NCI-H146 treated with DMSO at 0.1 percent for 48 hours (cell line): Measurements from ENCODE around the gene LEO1.
"Not testable (repeated sequence)": the region's sequence is repeated elsewhere in the genome, so short reads cannot be mapped to it uniquely, and the experiment has no call there.

Source experiments
- DNase-seq: peaks from one replicate; lab custom pipeline; 2025; ENCODE audit not compliant: unreplicated experiment; lab: John Stamatoyannopoulos, UW

Gene LEO1

GRCh38 chr15:52003710-52004109 lies 32.1 kb upstream of the LEO1 start:
- no peak for DNase-seq

DNA sequence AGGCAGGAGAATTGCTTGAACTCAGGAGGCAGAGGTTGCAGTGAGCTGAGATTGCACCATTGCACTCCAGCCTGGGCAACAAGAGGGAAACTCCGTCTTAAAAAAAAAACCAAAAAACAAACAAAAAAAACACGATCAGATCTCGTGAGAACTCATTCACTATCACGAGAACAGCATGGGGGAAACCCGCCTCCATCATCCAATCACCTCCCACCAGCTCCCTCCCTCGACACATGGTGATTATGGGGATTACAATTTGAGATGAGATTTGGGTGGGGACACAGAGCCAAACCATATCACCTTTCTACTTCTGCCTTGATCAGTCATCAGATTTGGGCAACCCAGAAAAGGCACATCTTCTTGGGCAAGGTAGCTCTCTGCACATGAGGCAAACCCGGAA lies 31.5 kb upstream of the LEO1 start:
- not testable (repeated sequence) for DNase-seq

DNA sequence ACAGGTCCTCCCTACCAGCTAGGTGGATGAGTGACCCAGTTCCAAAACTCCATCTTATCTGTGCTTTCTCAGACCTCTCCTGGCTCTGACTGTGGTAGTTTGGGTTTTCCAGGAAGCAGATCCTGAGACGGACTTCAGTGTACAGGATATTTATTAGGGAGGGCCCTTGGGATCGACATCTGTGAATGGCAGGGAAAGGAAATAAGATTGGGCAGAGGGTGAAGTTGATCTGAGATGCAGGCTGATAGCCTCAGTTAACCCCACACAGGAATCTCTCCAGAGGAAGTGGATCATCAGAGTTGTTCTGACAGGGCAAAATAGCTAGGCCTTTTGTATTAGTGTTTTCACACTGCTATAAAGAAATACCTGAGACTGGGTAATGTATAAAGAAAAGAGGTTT lies 30.8 kb upstream of the LEO1 start:
- no peak for DNase-seq

GRCh38 chr15:51992953-51993352 lies 21.4 kb upstream of the LEO1 start:
- DNase-seq: no peak

DNA sequence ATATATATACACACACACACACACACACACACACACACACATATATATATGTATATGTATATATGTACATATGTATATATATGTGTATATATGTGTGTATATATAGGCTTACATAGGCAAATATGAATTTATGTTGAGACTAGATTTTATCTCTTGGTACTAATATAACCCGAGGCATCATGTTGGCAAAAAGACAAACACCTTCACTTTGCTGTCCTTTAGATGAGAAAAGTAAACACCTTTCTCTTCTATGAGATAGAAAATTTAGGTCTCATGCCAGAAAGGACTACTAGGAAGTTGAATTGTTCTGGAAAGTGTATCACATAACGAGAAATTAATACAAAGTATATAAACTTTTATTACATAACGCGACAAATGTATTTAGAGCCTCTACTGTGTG lies 19.6 kb upstream of the LEO1 start:
- DNase-seq: no peak

GRCh38 chr15:51982770-51983103 lies 11.2 kb upstream of the LEO1 start:
- no peak for DNase-seq

DNA sequence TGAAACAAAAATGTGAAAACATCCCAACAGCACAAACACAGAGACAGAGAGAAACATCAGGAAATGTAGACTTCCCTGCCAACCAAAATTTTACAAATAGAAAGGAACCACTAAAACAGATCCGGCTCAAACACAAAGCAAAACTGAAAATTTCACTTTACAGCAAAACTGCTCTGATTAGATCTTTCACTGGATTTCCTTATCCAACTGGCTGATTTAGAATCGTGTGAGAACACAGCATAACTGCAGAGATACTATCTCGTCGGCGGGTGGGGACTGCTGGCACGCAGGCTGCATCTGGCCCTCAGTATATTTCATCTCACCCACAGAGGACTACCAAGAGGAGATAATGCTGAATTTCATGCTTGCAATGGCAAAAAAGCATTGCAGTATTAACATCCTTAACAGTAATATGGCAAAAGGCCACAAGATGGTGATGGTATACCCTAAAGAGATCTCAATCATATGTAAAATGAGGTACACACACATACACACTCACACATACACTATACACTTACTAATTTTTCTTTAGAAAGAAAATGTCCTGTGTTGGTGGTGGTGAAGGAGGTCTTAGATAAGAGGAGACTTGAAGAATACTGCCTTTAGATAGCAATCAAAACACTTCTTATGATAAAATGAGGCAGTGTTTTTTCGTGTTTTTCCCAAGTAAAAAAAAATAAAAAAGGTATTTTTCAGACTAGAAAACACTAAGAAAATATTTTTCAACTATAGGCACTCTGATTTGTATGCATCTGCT lies 10.6 kb upstream of the LEO1 start:
- DNase-seq: peak; percentile 23

DNA sequence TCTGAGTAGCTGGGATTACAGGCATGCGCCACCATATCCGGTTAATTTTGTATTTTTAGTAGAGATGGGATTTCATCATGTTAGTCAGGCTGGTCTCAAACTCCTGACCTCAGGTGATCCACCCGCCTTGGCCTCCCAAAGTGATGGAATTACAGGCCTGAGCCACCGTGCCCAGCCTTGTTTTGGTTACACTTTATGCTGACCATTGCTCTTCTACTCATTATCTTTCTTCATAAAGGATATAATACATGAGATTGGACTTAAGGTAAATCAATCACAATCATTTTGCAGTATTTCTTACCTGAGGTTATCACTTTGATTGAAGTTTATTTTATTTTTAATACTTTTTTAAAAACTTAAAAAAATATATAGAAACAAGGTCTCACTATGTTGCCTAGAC lies 2.2 kb upstream of the LEO1 start:
- DNase-seq: no peak

DNA sequence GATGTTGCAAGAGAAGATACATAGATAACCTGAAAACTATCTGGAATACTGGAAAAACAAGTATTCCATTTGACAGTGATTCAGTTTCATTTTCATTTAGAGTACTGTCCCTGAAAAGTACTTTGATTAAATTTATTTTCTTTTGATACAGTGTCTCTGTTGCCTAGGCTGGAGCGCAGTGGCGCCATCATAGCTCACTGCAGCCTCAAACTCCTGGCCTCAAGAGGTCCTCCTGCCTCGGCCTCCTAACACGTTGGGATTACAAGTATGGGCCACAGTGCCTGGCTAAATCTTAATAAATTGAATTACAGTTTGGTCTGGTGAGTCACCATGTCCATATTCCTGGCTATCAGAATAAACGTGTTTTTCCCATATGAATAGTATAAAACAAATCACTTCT lies 1.6 kb upstream of the LEO1 start:
- DNase-seq: no peak

DNA sequence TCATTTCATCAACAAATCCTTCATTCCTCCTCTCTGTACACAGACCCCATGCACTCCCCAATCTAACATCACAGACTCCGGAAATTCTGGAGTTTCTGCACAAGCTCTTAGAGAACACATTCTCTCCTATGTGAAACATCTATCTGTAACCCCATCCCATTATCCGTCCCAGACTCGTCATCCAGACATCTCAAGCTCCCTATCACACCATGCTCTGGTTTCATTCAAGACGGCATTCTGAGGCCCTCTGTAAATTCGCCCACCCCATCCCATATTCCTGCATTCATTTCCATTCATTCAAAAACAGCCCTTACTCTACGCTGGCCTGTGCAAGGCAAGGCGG lies 575 bp downstream of the LEO1 start:
- no peak for DNase-seq

DNA sequence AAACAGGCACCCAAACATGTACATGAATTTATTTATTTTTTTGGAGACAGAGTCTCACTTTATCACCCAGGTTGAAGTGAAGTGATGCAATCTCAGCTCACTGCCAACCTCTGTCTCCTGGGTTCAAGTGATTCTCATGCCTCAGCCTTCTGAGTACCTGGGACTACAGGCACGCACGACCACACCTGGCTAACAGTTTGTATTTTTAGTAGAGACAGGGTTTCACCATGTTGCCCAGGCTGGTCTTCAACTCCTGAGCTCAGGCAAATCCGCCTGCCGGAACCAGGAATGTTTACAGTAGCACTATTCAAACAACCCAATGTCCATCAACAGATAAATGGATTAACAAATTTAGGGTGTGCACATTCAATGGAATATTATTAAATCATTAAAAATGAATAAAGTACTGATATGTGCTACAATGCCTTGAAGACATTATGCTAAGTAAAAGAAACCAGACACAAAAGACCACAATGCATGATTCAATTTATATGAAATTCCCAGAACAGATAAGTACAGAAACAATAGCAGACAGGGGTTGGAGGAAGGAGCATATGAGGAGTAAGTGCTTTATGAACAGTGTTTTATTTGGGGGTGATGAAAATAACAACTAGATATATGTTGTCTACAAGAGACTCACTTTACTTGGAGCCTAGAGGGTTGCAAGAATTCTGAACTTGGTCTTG lies 1.3 kb downstream of the LEO1 start:
- DNase-seq: no peak

DNA sequence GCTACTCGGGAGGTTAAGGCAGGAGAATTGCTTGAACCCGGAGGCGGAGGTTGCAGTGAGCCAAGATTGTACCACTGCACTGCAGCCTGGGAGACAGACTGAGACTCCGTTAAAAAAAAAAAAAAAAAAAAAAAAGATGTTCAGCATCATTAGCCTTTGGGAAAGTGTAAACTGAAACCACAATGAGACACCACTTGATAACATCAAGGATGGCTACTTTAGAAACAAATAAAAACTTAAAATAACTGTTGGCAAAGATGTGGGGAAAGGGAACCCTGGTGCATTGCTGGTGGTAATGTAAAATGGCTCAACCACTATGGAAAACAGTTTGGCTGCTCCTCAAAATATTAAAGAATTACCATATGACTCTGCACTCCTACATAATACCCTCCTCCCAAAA lies 1.9 kb downstream of the LEO1 start:
- DNase-seq: no peak

GRCh38 chr15:51967583-51967982 lies 4.0 kb downstream of the LEO1 start:
- DNase-seq: no peak

GRCh38 chr15:51966192-51966591 lies 5.4 kb downstream of the LEO1 start:
- DNase-seq: no peak

- DNase-seq: no peak
These were observed 5.9 kb downstream of the LEO1 start for GRCh38 chr15:51965691-51966090.

- DNase-seq: no peak
These were observed 16.1 kb downstream of the LEO1 start for GRCh38 chr15:51955504-51955903.

DNA sequence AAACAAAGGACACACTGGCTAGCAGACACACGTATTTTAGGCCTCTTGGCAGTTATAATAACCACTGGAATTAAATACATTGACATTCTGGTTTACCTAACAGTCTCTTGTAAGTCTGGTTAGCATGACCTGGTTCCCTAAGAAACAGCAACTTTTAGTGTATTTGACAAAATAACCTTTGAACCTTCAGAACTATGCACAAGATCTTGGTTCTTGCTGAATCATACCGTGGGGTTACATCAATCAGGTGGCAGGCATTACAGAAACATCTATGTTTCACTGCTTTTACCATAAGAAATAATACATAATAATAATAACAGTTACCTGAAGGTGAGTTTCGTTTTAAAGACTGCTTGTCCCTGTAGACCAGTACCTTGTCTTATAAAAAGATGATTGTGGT lies 18.8 kb downstream of the LEO1 start:
- no peak for DNase-seq

- no peak for DNase-seq
These were observed 24.5 kb downstream of the LEO1 start for GRCh38 chr15:51947124-51947523.

GRCh38 chr15:51939216-51939615 lies 32.4 kb downstream of the LEO1 start:
- DNase-seq: no peak

- no peak for DNase-seq
These were observed 33.3 kb downstream of the LEO1 start for GRCh38 chr15:51938286-51938685.

DNA sequence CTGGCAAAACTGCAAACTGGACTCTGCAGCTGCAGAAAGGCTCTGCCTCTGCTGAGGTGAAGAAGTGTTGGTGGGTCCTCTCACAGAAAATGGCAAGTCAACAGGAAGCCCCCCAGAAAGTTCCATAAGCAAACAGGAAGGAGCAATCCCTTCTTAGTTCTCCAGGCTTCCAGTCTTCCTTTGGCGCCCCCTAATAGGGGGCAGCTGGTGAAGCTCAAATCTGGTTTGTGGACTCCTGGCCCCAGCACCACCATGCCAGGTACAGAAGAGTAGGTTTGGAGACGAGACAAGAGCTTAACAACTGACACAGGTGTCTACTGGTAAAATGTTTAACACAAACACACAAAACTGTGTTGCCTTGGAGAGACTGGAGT lies 35.5 kb downstream of the LEO1 start:
- DNase-seq: no peak

DNA sequence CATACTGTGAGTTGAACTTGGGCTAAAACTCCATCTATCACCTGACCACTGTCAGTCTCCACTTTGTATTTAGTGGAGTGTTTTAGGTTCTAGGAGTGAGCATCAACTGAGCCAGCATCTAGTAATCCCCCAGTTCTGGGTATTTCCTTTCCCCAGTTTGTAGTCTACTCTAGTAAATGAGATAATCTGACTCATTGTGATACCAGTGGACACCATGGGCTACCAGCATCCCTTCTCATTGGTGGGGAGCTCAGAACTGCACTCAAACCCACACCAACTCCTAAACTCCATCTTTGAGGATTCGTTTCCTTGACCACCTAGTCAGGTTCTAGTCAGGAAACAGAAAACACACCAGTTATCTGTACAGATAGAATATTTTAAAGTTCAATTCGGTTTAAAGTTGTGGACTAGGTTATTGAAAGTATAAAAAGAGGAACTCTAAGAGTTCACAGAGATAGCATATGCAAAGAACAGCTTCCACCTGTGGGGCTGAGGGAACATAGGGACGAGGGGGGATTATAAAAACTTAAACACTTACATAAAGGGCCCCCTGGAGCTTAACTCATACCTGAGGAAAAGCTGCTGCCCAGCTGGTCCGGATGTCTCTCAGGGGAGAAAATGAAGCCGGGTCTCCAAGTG lies 36.0 kb downstream of the LEO1 start:
- no peak for DNase-seq

- no peak for DNase-seq
These were observed 39.4 kb downstream of the LEO1 start for GRCh38 chr15:51932161-51932560.
